ENCODE results near the gene KIF18B. TPM values are rescaled to one million over a fixed set of nuclear protein-coding genes. Genes with fewer than 3 reads are reported as not detected.

The KIF18B gene
- total RNA-seq, 1 donor from 2014 or later, result 7.1 TPM

DNA sequence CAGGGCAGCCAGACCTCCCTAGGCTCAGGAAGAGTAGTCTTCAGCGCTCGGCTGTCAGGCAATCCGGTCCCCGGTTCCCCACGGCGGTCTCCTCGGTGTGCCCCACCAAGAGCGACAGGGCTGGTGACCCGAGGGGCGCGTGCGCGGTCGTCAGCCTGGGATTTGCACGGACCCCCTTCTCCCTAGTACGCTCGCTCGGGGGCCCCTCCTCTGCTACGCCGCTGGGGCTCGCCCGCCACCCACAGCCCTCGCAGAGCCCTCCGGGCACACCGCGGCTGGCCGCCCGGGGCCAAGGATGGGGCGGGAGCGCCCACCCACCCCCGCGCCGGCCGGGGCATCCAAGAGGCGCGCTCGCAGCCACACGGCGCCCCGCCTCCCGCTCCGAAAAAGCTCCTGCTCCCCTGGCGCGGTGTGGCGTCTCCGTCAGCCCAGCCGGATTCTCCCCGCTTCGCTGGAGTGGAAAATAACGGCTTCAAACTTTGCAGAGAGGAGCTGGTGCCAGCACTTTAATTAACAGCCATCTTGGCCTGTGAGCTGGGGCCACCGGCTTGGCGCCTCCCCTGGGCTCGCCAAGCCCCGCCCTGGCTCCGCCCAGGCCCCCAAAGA, 22.7 kb upstream of the KIF18B start:
- Mint-ChIP-seq H3K36me3 (ENCODE audit: low read depth, unreplicated experiment) (no peaks in the 10 kb centered on the region), H3K27ac (ENCODE audit: unreplicated experiment) (no peak overlapping the region), H3K27me3 (ENCODE audit: unreplicated experiment) (peaks cover 29% of the 10 kb centered on the region), H3K4me3 (ENCODE audit: unreplicated experiment) (no peak overlapping the region), H3K4me1 (ENCODE audit: unreplicated experiment) (peaks cover 6% of the 10 kb centered on the region), H3K9me3 (ENCODE audit: unreplicated experiment) (no peaks in the 10 kb centered on the region)
- TF ChIP-seq, protein P1, sequence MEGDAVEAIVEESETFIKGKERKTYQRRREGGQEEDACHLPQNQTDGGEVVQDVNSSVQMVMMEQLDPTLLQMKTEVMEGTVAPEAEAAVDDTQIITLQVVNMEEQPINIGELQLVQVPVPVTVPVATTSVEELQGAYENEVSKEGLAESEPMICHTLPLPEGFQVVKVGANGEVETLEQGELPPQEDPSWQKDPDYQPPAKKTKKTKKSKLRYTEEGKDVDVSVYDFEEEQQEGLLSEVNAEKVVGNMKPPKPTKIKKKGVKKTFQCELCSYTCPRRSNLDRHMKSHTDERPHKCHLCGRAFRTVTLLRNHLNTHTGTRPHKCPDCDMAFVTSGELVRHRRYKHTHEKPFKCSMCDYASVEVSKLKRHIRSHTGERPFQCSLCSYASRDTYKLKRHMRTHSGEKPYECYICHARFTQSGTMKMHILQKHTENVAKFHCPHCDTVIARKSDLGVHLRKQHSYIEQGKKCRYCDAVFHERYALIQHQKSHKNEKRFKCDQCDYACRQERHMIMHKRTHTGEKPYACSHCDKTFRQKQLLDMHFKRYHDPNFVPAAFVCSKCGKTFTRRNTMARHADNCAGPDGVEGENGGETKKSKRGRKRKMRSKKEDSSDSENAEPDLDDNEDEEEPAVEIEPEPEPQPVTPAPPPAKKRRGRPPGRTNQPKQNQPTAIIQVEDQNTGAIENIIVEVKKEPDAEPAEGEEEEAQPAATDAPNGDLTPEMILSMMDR (IDR thresholded peaks at IDR 0.05; ENCODE audit: unreplicated experiment), result no peak
- DNase-seq (ENCODE audit: low spot score), result no peak

GRCh38 chr17:44969144-44969780, 21.7 kb upstream of the KIF18B start:
- no peak for DNase-seq (ENCODE audit: low spot score)
- Mint-ChIP-seq H3K4me1 (ENCODE audit: unreplicated experiment) (peaks cover 6% of the 10 kb centered on the region), H3K9me3 (ENCODE audit: unreplicated experiment) (no peaks in the 10 kb centered on the region), H3K27ac (ENCODE audit: unreplicated experiment) (no peak overlapping the region), H3K36me3 (ENCODE audit: low read depth, unreplicated experiment) (no peaks in the 10 kb centered on the region), H3K4me3 (ENCODE audit: unreplicated experiment) (peak overlapping the region; percentile 49), H3K27me3 (ENCODE audit: unreplicated experiment) (peaks cover 29% of the 10 kb centered on the region)
- TF ChIP-seq, protein P1 (IDR thresholded peaks at IDR 0.05; ENCODE audit: unreplicated experiment), result no peak

GRCh38 chr17:44968225-44969143, 20.9 kb upstream of the KIF18B start, which contains the start of gene C1QL1:
Gene C1QL1 (minus strand): TSS chr17:44968303. CDS start chr17:44968048, 255 bp downstream.
- Mint-ChIP-seq H3K9me3 (ENCODE audit: unreplicated experiment) (no peaks in the 10 kb centered on the region), H3K4me1 (ENCODE audit: unreplicated experiment) (peaks cover 6% of the 10 kb centered on the region), H3K27ac (ENCODE audit: unreplicated experiment) (no peak within 1 kb of the TSS), H3K27me3 (ENCODE audit: unreplicated experiment) (peaks cover 28% of the 10 kb centered on the region), H3K36me3 (ENCODE audit: low read depth, unreplicated experiment) (no peaks in the 10 kb centered on the region), H3K4me3 (ENCODE audit: unreplicated experiment) (peak within 1 kb of the TSS; percentile 84)
- peak; percentile 94 for DNase-seq (ENCODE audit: low spot score)
- TF ChIP-seq, protein P1 (IDR thresholded peaks at IDR 0.05; ENCODE audit: unreplicated experiment), result peak; percentile 27

GRCh38 chr17:44967907-44968224, 20.3 kb upstream of the KIF18B start:
- DNase-seq (ENCODE audit: low spot score), result no peak
- Mint-ChIP-seq H3K4me3 (ENCODE audit: unreplicated experiment) (no peak overlapping the region), H3K9me3 (ENCODE audit: unreplicated experiment) (no peaks in the 10 kb centered on the region), H3K27me3 (ENCODE audit: unreplicated experiment) (peaks cover 28% of the 10 kb centered on the region), H3K36me3 (ENCODE audit: low read depth, unreplicated experiment) (no peaks in the 10 kb centered on the region), H3K4me1 (ENCODE audit: unreplicated experiment) (peaks cover 6% of the 10 kb centered on the region), H3K27ac (ENCODE audit: unreplicated experiment) (no peak overlapping the region)
- TF ChIP-seq, protein P1 (IDR thresholded peaks at IDR 0.05; ENCODE audit: unreplicated experiment), result no peak
